NB4 (cell line): ENCODE results near the gene CACNA1D.

ENCODE experiments used
- MYC ChIP-seq: IDR thresholded peaks from 2 replicates; pipeline ENCODE4 v1.6.1; 2011; ENCODE audit warnings: low read depth, low read length
- POLR2A ChIP-seq: IDR thresholded peaks from 2 replicates; pipeline ENCODE4 v1.6.1; 2011; ENCODE audit warnings: mild to moderate bottlenecking; ENCODE audit not compliant: insufficient read length; ENCODE audit errors: extremely low read depth
- TF ChIP-seq, protein P1 (sequence below): IDR thresholded peaks from one replicate; pipeline ENCODE4 v1.5.1; 2012; ENCODE audit warnings: low read depth, low read length
- TF ChIP-seq, protein P2 (sequence below): IDR thresholded peaks from 2 replicates; pipeline ENCODE4 v1.6.1; 2011; ENCODE audit warnings: low read depth, low read length

GRCh38 chr3:53702776-53703530, 208.5 kb downstream of the CACNA1D start:
- TF ChIP-seq, protein P1, sequence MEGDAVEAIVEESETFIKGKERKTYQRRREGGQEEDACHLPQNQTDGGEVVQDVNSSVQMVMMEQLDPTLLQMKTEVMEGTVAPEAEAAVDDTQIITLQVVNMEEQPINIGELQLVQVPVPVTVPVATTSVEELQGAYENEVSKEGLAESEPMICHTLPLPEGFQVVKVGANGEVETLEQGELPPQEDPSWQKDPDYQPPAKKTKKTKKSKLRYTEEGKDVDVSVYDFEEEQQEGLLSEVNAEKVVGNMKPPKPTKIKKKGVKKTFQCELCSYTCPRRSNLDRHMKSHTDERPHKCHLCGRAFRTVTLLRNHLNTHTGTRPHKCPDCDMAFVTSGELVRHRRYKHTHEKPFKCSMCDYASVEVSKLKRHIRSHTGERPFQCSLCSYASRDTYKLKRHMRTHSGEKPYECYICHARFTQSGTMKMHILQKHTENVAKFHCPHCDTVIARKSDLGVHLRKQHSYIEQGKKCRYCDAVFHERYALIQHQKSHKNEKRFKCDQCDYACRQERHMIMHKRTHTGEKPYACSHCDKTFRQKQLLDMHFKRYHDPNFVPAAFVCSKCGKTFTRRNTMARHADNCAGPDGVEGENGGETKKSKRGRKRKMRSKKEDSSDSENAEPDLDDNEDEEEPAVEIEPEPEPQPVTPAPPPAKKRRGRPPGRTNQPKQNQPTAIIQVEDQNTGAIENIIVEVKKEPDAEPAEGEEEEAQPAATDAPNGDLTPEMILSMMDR = no peak
- TF ChIP-seq POLR2A (no peak), MYC (no peak)
- TF ChIP-seq, protein P2, sequence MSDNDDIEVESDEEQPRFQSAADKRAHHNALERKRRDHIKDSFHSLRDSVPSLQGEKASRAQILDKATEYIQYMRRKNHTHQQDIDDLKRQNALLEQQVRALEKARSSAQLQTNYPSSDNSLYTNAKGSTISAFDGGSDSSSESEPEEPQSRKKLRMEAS = no peak
